ENCODE data around the gene ZBTB17.
"Not testable (repeated sequence)": the region's sequence is repeated elsewhere in the genome, so short reads cannot be mapped to it uniquely, and the experiment has no call there.

ZBTB17 gene

GRCh38 chr1:15939181-15940109 is 36.5 kb downstream of the ZBTB17 start:
- FAIRE-seq: no peak
- DNase-seq (ENCODE audit: insufficient read length, low spot score): no peak

DNA sequence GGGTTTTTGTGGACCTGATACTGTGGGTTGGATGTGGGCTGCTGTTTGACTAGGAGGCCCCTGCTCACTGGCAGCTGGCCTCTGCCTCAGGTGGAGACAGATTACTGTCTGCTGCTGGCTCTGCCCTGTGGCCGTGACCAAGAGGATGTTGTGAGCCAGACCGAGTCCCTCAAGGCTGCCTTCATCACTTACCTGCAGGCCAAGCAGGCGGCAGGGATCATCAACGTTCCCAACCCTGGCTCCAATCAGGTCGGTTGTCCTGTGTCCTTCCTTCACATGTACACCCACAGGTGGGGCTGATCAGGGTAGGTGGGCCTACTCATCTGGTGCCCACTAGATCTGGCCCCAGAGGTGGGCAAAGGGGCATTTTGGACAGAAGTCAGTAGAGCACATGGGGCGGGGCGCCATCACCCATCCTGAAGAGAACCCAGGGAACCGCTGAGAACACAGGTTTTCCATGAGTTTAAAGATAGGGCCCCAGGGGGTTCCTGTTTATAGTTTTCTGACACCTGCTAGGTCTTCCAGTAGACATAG is 37.2 kb downstream of the ZBTB17 start:
- DNase-seq (ENCODE audit: insufficient read length, low spot score) (no peak), FAIRE-seq (no peak)

DNA sequence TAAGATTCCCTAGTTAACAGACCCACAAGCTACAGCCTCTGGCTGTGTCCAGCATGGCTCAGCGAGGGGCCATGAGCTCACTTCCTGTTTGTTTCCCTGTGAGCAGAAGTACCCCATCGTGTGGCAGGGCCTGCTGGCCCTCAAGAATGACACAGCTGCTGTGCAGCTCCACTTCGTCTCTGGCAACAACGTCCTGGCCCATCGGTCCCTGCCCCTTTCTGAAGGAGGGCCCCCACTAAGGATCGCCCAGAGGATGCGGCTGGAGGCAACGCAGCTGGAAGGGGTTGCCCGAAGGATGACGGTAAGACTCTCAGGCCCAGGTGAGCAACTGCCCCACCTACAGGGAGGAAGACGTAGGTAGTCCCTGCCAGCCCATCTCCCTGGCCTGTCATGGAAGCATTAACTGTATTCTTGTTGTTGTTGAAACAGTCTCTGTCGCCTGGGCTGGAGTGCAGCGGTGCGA is 38.2 kb downstream of the ZBTB17 start:
- no peak for FAIRE-seq
- DNase-seq (ENCODE audit: insufficient read length, low spot score): no peak

GRCh38 chr1:15937146-15937545 is 38.8 kb downstream of the ZBTB17 start:
- DNase-seq (ENCODE audit: insufficient read length, low spot score) (no peak), FAIRE-seq (no peak)

GRCh38 chr1:15936025-15936424 is 39.9 kb downstream of the ZBTB17 start:
- FAIRE-seq: no peak
- DNase-seq (ENCODE audit: insufficient read length, low spot score): no peak

DNA sequence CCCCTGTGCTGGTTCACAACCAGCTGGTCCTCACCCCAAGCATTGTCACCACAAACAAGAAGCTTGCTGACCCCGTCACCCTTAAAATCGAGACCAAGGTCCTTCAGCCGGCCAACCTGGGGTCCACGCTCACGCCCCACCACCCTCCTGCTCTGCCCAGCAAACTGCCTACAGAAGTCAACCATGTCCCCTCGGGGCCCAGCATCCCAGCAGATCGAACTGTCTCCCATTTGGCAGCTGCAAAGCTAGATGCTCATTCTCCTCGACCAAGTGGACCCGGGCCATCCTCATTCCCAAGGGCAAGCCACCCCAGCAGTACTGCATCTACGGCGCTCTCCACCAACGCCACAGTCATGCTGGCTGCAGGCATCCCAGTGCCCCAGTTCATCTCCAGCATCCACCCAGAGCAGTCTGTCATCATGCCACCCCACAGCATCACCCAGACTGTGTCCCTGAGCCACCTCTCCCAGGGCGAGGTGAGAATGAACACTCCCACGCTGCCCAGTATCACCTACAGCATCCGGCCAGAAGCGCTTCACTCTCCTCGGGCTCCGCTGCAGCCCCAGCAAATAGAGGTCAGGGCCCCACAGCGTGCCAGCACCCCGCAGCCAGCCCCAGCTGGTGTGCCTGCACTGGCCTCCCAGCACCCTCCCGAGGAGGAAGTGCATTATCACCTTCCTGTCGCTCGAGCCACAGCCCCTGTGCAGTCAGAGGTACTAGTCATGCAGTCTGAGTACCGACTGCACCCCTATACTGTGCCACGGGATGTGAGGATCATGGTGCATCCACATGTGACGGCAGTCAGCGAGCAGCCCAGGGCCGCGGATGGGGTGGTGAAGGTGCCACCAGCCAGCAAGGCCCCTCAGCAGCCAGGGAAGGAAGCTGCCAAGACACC is 40.6 kb downstream of the ZBTB17 start:
- no peak for FAIRE-seq

GRCh38 chr1:15934211-15935055 is 41.5 kb downstream of the ZBTB17 start:
- FAIRE-seq: no peak

More for the DNA sequence above, 40.6 kb downstream of the ZBTB17 start:
- no peak for DNase-seq (ENCODE audit: insufficient read length, low spot score)

DNA sequence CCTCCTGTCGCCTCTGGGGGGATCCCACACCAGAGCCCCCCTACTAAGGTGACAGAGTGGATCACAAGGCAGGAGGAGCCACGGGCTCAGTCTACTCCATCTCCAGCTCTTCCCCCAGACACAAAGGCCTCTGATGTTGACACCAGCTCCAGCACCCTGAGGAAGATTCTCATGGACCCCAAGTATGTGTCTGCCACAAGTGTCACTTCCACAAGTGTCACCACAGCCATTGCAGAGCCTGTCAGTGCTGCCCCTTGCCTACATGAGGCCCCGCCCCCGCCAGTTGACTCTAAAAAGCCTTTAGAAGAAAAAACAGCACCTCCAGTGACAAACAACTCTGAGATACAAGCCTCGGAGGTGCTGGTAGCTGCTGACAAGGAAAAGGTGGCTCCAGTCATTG is 42.2 kb downstream of the ZBTB17 start:
- FAIRE-seq (no peak), DNase-seq (ENCODE audit: insufficient read length, low spot score) (no peak)

More at GRCh38 chr1:15934211-15935055, 41.5 kb downstream of the ZBTB17 start:
- no peak for DNase-seq (ENCODE audit: insufficient read length, low spot score)

- FAIRE-seq (no peak), DNase-seq (ENCODE audit: insufficient read length, low spot score) (no peak)
Measured at GRCh38 chr1:15932612-15933011, 43.3 kb downstream of the ZBTB17 start.

DNA sequence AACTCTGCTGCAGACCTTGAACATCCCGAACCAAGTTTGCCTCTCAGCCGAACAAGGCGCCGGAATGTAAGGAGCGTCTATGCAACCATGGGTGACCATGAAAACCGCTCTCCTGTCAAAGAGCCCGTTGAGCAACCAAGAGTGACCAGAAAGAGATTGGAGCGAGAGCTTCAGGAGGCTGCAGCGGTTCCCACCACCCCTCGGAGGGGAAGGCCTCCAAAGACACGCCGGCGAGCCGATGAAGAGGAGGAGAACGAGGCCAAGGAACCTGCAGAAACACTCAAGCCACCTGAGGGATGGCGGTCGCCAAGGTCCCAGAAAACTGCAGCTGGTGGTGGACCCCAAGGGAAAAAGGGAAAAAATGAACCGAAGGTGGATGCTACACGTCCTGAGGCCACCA is 44.0 kb downstream of the ZBTB17 start:
- no peak for FAIRE-seq
- DNase-seq (ENCODE audit: insufficient read length, low spot score): no peak

DNA sequence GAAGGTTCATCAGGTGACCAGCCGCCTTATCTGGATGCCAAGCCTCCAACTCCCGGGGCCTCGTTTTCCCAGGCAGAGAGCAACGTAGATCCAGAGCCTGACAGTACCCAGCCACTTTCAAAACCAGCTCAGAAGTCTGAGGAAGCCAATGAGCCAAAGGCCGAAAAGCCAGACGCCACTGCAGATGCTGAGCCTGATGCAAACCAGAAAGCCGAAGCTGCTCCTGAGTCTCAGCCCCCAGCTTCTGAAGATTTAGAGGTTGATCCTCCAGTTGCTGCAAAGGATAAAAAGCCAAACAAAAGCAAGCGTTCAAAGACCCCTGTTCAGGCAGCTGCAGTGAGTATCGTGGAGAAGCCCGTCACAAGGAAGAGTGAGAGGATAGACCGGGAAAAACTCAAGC is 44.5 kb downstream of the ZBTB17 start:
- DNase-seq (ENCODE audit: insufficient read length, low spot score) (no peak), FAIRE-seq (no peak)

DNA sequence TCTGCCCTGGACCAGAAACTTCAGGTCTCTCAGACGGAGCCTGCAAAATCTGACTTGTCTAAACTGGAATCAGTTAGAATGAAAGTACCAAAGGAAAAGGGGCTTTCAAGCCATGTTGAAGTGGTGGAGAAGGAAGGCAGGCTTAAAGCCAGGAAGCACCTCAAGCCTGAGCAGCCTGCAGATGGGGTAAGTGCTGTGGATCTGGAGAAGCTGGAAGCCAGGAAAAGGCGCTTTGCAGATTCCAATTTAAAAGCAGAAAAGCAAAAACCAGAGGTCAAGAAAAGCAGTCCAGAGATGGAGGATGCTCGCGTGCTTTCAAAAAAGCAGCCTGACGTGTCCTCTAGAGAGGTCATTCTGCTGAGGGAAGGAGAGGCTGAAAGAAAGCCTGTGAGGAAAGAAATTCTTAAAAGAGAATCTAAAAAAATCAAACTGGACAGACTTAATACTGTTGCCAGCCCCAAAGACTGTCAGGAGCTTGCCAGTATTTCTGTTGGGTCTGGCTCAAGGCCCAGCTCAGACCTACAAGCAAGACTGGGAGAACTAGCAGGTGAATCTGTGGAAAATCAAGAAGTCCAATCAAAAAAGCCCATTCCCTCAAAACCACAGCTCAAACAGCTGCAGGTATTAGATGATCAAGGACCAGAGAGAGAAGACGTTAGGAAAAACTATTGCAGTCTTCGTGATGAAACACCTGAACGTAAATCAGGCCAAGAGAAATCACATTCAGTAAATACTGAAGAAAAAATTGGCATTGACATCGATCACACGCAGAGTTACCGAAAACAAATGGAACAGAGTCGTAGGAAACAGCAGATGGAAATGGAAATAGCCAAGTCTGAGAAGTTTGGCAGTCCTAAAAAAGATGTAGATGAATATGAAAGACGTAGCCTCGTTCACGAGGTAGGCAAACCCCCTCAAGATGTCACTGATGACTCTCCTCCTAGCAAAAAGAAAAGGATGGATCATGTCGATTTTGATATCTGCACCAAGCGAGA is 46.6 kb downstream of the ZBTB17 start:
- no peak for FAIRE-seq
- no peak for DNase-seq (ENCODE audit: insufficient read length, low spot score)

GRCh38 chr1:15926448-15926847 is 49.5 kb downstream of the ZBTB17 start:
- DNase-seq (ENCODE audit: insufficient read length, low spot score); FAIRE-seq: not testable (repeated sequence)

DNA sequence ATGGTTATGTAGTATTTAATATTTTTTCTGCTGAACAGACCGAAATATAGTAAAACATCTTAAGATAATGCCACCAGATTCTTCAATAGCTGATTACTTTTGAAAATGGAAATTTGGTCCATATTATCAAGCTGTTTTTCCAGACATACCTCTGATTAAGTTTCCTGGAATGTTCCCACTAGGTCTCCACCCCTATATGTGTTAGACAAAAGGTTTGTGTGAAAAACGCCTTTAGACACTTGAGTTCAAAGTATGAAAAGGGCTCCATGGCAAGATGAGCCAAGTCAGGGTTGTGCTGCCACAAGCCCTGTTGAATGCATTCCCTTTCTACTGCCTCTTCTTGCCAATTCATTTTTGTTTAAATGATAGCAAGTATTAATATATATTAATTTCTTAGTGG is 52.7 kb downstream of the ZBTB17 start:
- no peak for FAIRE-seq

GRCh38 chr1:15918962-15919715 is 56.8 kb downstream of the ZBTB17 start:
- FAIRE-seq (peak; percentile 98), DNase-seq (ENCODE audit: insufficient read length, low spot score) (no peak)

More for the DNA sequence above, 52.7 kb downstream of the ZBTB17 start:
- no peak for DNase-seq (ENCODE audit: insufficient read length, low spot score)

DNA sequence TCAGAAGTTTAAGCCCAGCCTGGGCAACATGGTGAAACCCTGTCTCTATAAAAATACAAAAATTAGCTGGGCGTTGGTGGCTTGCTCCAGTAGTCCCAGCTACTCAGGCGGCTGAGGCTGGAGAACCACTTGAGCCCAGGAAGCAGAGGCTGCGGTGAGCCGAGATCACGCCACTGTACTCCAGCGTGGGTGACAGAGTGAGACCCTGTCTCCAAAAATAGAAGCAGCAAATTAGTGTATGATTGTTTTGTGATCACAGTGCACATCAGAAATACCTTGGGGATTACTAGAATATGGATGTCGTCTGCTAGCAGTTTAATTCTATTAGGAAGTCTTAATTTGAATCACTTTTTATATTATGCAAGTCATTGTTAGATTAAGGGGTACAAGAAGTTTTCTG is 59.0 kb downstream of the ZBTB17 start:
- FAIRE-seq (no peak), DNase-seq (ENCODE audit: insufficient read length, low spot score) (no peak)

DNA sequence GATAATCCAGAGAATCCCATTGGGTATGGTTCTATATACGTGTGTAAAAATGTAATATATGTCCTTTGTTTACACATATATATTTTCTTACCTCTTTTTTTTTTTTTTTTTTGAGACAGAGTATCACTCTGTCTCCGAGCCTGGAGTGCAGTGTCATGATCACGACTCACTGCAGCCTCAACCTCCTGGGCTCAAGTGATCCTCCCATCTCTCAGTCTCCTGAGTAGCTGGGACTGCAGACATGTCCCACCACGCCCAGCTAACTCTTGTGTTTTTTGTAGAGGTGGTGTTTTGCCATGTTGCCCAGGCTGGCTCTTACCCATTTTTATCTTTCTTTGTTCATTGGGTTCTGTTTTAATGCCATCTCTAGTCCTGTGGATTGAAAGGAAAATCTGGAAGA is 59.5 kb downstream of the ZBTB17 start:
- FAIRE-seq (peak; percentile 48), DNase-seq (ENCODE audit: insufficient read length, low spot score) (no peak)

DNA sequence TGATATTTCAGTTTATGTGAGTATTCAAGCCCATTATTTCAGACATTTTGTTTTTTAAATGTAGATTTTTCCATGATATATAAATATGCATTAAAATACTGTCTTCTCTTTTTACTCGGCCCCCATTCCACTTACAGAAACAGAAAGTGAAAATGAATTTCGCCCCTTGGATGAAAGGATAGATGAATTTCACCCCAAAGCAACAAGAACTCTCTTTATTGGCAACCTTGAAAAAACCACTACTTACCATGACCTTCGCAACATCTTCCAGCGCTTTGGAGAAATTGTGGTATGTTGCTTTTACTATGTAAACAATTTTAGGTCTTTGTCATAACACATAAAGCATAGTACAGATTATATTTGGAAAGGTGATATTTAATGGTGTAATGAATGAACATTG is 59.9 kb downstream of the ZBTB17 start:
- FAIRE-seq (peak; percentile 48), DNase-seq (ENCODE audit: insufficient read length, low spot score) (no peak)

Measured in GM19239 (cell line).